Measurements from ENCODE around the gene MOV10. TPM values are rescaled to one million over a fixed set of nuclear protein-coding genes. Genes with fewer than 3 reads are reported as not detected.

MOV10 gene
- total and polyA plus RNA-seq, 9 of the 15 experiments (the other 6 are each of a cell fraction or from before 2014, with no cell fraction given), result 16.7 to 105 (median 49.5) TPM

DNA sequence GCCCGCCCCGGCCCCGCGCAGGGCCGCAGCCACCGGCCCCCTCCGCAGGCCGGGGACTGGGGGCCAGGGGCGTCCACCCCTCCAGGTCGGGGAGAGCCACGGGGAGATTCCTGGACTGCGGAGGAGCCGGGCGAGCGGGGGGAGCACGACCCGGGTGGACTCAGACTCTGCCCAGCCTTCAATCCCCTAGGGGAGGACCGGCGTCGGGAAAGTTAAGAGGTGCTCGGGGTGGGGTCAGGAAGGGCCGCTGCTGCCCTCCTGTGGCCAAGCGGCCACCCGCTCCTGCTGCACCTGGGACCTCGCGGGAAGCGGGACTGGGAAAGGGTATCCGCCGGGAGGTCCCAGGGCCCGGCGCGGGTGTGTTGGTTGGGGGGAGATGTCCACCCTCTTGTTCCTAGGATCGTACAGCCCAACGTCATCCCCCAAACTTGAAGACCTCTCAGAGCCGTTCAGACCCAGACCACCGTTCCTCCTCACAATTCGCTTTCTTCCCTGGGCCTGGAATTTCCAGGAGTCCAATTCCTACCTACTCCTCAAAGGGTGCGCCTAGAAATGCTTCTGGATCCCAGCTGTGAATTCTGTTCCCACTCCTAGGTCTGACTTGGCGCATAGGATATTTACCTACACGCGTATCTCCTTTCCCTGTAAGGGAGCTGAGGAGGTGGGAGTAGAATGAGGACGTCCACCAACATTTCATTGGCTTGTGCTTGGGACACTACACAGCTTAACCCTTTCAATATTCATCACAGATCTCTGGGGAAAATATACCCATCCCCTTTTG lies 33.0 kb downstream of the MOV10 start:
- Histone ChIP-seq H3K9ac (ENCODE audit: insufficient read depth in 1 of 2, low read depth in 2 of 2, low read length in 2 of 2) (peak overlapping the region; percentile 83 to 93), H3K4me1 (replicated peaks in 1 of 2; ENCODE audit: control insufficient read depth in 2 of 2, insufficient read depth in 2 of 2, low read length in 2 of 2) (peaks cover 42 to 44% of the 10 kb centered on the region in 2 experiments), H4K20me1 (replicated peaks; ENCODE audit: control insufficient read depth, insufficient read depth, low read length) (no peaks in the 10 kb centered on the region), H3K9me3 (replicated peaks; ENCODE audit: control insufficient read depth, insufficient read depth, low read depth, low read length) (no peaks in the 10 kb centered on the region), H3K4me2 (ENCODE audit: insufficient read depth, low read length) (peak overlapping the region; percentile 98), H3K79me2 (ENCODE audit: control insufficient read depth, insufficient read depth, low read length) (peaks cover 45% of the 10 kb centered on the region), H3K27ac (ENCODE audit: extremely low read depth, low read depth, low read length) (peak overlapping the region; percentile 97; the same call in 2 of the 3 replicates), H3K36me3 (ENCODE audit: control insufficient read depth, insufficient read depth, low read length) (peaks cover 23% of the 10 kb centered on the region), H3K27me3 (ENCODE audit: control insufficient read depth in 2 of 2, insufficient read depth in 2 of 2, low read length in 2 of 2) (no peaks in the 10 kb centered on the region), H3K4me3 (peak overlapping the region; percentile 94), H2AFZ (ENCODE audit: low read depth, low read length) (peak overlapping the region; percentile 91), H3K9me1 (ENCODE audit: control insufficient read depth, insufficient read depth, low read length) (no peaks in the 10 kb centered on the region)
- ATAC-seq (peak; percentile 74), DNase-seq (ENCODE audit: extremely low read depth in 1 of 4, low spot score in 3 of 4) (peak; percentile 88 to 95 (median 92)), FAIRE-seq (peak; percentile 66)
- intact Hi-C loops (cut with micrococcal nuclease) (loop anchor here (1.0 to 10.0 kb wide), 4 partner anchors 34 to 316 kb away; no protein-coding TSS in a partner anchor), in situ Hi-C loops (cut with MboI) (loop anchor here (5.0 kb wide), 3 partner anchors 90 to 315 kb away; partner anchors contain the start of genes CAPZA1 and ST7L)
- POLR2A ChIA-PET, result interaction anchor here (0.6 to 2.4 kb wide), 5 partner anchors 8 to 46 kb away, joined by 3 to 15 read pairs (median 3); no protein-coding TSS in a partner anchor
- CTCF ChIA-PET (ENCODE audit: low intra/inter-chr PET ratio), result interaction anchor here (0.7 to 3.2 kb wide), 7 partner anchors 34 to 337 kb away, joined by 3 to 21 read pairs (median 4); no protein-coding TSS in a partner anchor
- BruUV-seq (replicated peaks), result no TSS peak
- WGBS (ENCODE audit: insufficient coverage, low coverage, missing lambda C conversion rate), result 12% methylated on average over 28 of the region's 42 CpGs
- TF ChIP-seq NKRF (IDR thresholded peaks at IDR 0.05; ENCODE audit: borderline replicate concordance) (0 out of 2 replicates have a peak, but pooled peaks have one; percentile 27), RB1 (IDR thresholded peaks at IDR 0.05; ENCODE audit: low read depth) (peak; percentile 93), PKNOX1 (IDR thresholded peaks at IDR 0.05) (0 out of 2 replicates have a peak, but pooled peaks have one; percentile 29), CXXC5 (CRISPR knock-in tag; IDR thresholded peaks at IDR 0.05) (peak; percentile 81), HMGXB4 (CRISPR knock-in tag; IDR thresholded peaks at IDR 0.05) (peak; percentile 97), POLR2G (IDR thresholded peaks at IDR 0.05; ENCODE audit: low read depth, low read length) (peak; percentile 67), ZNF511 (CRISPR knock-in tag; IDR thresholded peaks at IDR 0.05) (no peak), CSDE1 (IDR thresholded peaks at IDR 0.05) (no peak), ZNF655 (CRISPR knock-in tag; IDR thresholded peaks at IDR 0.05) (no peak), KAT2B (IDR thresholded peaks at IDR 0.05; ENCODE audit: low read depth, low read length) (no peak)
- TF ChIP-seq, protein P1, sequence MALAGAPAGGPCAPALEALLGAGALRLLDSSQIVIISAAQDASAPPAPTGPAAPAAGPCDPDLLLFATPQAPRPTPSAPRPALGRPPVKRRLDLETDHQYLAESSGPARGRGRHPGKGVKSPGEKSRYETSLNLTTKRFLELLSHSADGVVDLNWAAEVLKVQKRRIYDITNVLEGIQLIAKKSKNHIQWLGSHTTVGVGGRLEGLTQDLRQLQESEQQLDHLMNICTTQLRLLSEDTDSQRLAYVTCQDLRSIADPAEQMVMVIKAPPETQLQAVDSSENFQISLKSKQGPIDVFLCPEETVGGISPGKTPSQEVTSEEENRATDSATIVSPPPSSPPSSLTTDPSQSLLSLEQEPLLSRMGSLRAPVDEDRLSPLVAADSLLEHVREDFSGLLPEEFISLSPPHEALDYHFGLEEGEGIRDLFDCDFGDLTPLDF (CRISPR knock-in tag; IDR thresholded peaks at IDR 0.05), result peak; percentile 56; the same call in 1 of the 2 replicates
